ENCODE results near the gene SETD6. TPM values are rescaled to one million over a fixed set of nuclear protein-coding genes. Genes with fewer than 3 reads are reported as not detected.

SETD6 gene
- total and polyA plus RNA-seq, 2 of the 13 experiments (the other 11 are each of a cell fraction or from before 2014, with no cell fraction given) = 24.0 to 25.7 TPM

- TF ChIP-seq LBX2 (CRISPR knock-in tag; IDR thresholded peaks at IDR 0.05; ENCODE audit: borderline replicate concordance) (no peak), RELA (CRISPR knock-in tag; IDR thresholded peaks at IDR 0.05) (no peak), KLF16 (CRISPR knock-in tag; IDR thresholded peaks at IDR 0.05) (no peak), ZBTB7B (CRISPR knock-in tag; IDR thresholded peaks at IDR 0.05) (no peak), TEAD2 (CRISPR knock-in tag; IDR thresholded peaks at IDR 0.05) (no peak), ZNF124 (CRISPR knock-in tag; IDR thresholded peaks at IDR 0.05) (no peak), ZNF619 (CRISPR knock-in tag; IDR thresholded peaks at IDR 0.05) (no peak), ZNF326 (CRISPR knock-in tag; IDR thresholded peaks at IDR 0.05; ENCODE audit: borderline replicate concordance) (no peak), ZNF598 (CRISPR knock-in tag; IDR thresholded peaks at IDR 0.05; ENCODE audit: borderline replicate concordance) (no peak), ZNF331 (CRISPR knock-in tag; IDR thresholded peaks at IDR 0.05) (no peak), THAP8 (CRISPR knock-in tag; IDR thresholded peaks at IDR 0.05; ENCODE audit: borderline replicate concordance) (no peak), ZNF292 (CRISPR knock-in tag; IDR thresholded peaks at IDR 0.05; ENCODE audit: borderline replicate concordance, low read depth) (no peak), HNF4G (IDR thresholded peaks at IDR 0.05; ENCODE audit: borderline replicate concordance, low read depth, low read length) (no peak), HNF4G (CRISPR knock-in tag; IDR thresholded peaks at IDR 0.05; ENCODE audit: borderline replicate concordance, low read depth) (no peak), KLF11 (CRISPR knock-in tag; IDR thresholded peaks at IDR 0.05) (no peak), ZBTB25 (CRISPR knock-in tag; IDR thresholded peaks at IDR 0.05) (no peak), YEATS4 (CRISPR knock-in tag; IDR thresholded peaks at IDR 0.05; ENCODE audit: borderline replicate concordance) (no peak), ZNF468 (CRISPR knock-in tag; IDR thresholded peaks at IDR 0.05) (no peak), ZFAT (CRISPR knock-in tag; conservative IDR thresholded peaks at IDR 0.05) (0 out of 2 replicates have a peak, but pooled peaks have one; percentile 50), SP2 (CRISPR knock-in tag; IDR thresholded peaks at IDR 0.05) (no peak), CSRNP2 (CRISPR knock-in tag; conservative IDR thresholded peaks at IDR 0.05; ENCODE audit: low read depth) (peak; percentile 86; the same call in 1 of the 2 replicates), FOXA3 (CRISPR knock-in tag; IDR thresholded peaks at IDR 0.05) (no peak), ATF5 (CRISPR knock-in tag; IDR thresholded peaks at IDR 0.05; ENCODE audit: low read depth) (no peak), NAIF1 (CRISPR knock-in tag; IDR thresholded peaks at IDR 0.05; ENCODE audit: borderline replicate concordance) (no peak), KDM6A (CRISPR knock-in tag; IDR thresholded peaks at IDR 0.05; ENCODE audit: low read depth) (no peak), ZNF234 (CRISPR knock-in tag; conservative IDR thresholded peaks at IDR 0.05) (no peak), ZNF577 (CRISPR knock-in tag; IDR thresholded peaks at IDR 0.05; ENCODE audit: borderline replicate concordance, low read depth) (no peak)
Observed at GRCh38 chr16:58515871-58516767, 802 bp downstream of the SETD6 start (continued).

Measured in HepG2 (cell line).